HG02763 (cell line): ENCODE results near the gene DNAH10.

Experiments
- ATAC-seq: cut with Tn5 transposase; IDR thresholded peaks from one replicate; pipeline ENCODE4 v1.9.1; 2021; ENCODE audit warnings: mild to moderate bottlenecking, moderate library complexity; ENCODE audit not compliant: unreplicated experiment

Gene DNAH10

GRCh38 chr12:123965382-123965781, 203.3 kb downstream of the DNAH10 start:
- ATAC-seq, result no peak

- ATAC-seq, result no peak
These were observed 204.5 kb downstream of the DNAH10 start for GRCh38 chr12:123966596-123966995.

GRCh38 chr12:123967121-123967586, 205.1 kb downstream of the DNAH10 start:
- ATAC-seq, result no peak

- ATAC-seq, result no peak
These were observed 209.3 kb downstream of the DNAH10 start for GRCh38 chr12:123971449-123971769.

- ATAC-seq, result peak; percentile 3
These were observed 209.8 kb downstream of the DNAH10 start for GRCh38 chr12:123971770-123972456.

DNA sequence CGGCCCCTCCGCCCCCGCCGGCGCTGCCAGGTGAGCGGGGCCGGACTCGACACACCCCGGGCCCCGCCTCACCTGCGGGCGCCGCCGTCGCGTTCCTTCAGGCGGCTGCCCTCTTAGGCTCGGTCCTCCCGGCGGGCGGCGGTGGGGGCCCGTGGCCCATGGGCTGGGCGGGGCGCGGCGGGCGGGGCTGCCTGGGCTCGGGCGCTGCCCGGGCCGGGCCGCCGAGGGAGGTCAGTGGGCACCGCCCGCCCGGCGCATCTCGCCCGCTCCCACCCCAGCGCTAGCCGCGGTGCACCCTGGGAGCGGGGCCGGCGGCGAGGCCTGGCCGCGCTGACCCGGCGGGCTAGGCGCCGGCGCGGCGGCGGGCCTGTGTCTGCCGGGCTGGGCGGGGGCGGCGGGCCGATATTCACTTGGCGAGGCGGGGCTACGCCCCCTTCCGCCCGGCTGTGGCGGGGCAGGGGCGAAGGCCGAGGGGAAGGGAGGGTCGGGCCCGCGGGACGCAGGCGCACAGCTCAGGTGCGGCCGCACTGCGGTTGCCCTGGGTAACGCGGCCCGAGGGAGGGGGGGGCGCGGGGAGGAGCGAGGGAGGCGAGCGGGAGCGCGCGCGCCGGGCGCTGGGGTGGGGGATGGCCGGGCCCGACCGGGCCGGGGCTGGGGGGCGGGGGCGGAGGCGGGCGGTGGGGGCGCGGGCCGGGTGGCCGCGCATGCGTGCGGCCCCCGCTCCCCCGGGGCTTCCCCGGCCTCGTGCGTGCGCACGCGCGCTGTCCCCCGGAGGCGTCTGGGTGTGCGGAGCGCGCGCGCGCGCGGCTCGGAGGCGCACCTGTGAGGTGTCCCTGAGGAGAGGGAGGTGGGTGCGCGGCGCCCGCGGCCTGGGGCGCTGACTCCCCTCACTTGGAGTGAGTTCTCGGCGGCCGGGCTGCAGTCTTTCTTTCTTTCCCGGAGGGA, 210.6 kb downstream of the DNAH10 start, which contains the start of the genes CCDC92 and ZNF664:
TSS of gene CCDC92 (minus strand) at position 375 of the 945 bp plus-strand sequence. CDS start 28,526 bp downstream, outside the sequence.
TSS of gene ZNF664 (plus strand) at position 759 of the 945 bp plus-strand sequence. CDS start 38,930 bp downstream, outside the sequence.
- ATAC-seq, result peak; percentile 78

GRCh38 chr12:123973552-123974341, 211.6 kb downstream of the DNAH10 start:
- no peak for ATAC-seq

GRCh38 chr12:123976227-123976826, 214.2 kb downstream of the DNAH10 start:
- no peak for ATAC-seq

DNA sequence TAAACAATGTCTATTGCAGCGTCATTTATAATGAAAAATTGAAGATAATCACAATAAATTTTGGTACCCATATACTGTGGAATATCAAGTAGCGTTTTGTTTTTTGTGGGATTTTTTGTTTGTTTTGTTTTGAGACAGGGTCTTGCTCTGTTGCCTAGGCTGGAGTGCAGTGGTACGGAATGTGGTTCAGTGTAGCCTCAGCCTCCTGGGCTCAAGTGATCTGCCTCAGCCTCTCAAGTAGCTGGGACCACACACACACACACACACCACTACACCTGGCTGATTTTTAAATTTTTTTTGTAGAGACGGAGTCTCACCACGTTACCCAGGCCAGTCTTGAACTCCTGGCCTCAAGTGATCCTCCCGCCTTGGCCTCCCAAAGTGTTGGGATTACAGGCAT, 217.5 kb downstream of the DNAH10 start:
- ATAC-seq, result no peak

DNA sequence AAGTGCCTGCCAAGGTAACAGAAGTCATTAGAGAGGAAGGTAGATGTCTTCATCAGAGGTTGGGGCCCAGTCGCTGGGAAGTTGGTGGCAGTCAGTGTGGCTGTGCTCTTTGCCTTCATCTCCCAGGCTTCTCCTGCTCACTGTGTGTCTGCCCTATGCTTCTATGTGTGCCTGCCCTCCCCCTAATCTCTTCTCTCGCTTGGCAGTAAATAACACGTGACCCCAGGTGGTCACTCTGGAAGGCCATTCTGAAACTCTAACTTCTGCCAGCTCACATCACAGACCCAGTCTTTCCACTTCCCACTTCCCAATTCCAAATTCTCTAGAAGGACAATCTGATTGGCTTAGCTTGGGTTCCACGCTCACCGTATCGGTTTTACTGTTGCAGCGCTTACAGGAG, 220.2 kb downstream of the DNAH10 start:
- no peak for ATAC-seq

DNA sequence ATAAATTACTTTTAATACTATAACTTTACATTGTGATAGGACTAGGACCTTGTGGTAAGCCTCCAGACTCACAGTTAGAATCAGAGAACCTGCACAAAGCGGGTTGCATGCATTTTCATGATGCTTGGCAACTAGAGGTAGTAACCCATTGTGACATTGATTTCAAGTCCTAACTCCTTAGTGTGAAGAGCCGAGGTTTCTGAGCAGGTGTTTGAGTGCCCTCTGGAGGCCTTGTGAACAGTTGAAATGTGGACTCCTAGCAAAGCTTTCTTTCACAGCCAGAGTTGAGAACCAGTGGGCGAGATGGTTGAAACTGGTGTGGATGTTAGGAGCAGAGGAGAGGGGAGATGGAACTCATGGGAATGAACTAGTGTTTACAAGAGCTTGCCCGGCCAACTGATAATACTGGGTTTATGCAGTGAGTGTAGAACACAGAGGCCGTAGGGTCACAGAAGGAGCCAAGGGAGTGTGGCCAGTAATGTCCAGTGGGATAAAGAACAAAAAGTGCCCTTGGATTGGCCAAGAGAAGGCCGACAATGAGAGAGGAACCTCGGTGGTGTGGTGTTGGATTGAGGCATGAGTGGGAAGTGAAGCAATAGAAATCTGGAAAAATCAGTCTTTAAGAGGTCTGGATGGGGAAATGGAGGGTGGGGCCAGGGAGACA, 221.9 kb downstream of the DNAH10 start:
- no peak for ATAC-seq

DNA sequence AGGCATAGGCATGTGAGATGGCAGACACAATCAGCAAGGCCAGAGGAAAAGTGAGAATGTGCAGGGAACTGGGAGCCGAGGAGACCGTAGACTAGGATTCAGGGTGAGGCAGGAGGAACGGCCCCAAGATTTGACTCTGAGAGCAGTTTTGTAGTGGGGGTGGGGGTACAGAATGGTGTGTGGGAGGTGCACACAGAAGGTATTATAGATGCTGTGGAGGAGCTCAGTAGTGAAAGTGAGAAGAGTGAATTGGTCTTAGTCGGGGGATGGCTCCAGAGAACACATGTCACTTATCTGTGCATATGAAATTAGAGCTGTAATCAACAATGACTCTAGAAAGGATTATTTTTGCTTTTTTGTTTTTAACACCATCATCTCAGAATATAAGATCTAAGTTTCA, 222.8 kb downstream of the DNAH10 start:
- ATAC-seq, result no peak
